LNCaP clone FGC (cell line): ENCODE data around the gene ARHGEF4.

Experiments
- DNase-seq: peaks from one replicate; pipeline ENCODE4 v3.0.0-alpha.2; 2011; ENCODE audit warnings: low read depth
- H3K4me3 ChIP-seq: 2 replicates; pipeline ENCODE4 v1.5.1; 2011; ENCODE audit warnings: mild to moderate bottlenecking, low read depth, low read length, control low read depth
- CTCF ChIP-seq: IDR thresholded peaks from 2 replicates; pipeline ENCODE4 v1.5.1; 2012; ENCODE audit warnings: mild to moderate bottlenecking; ENCODE audit not compliant: control insufficient read depth, insufficient read depth; ENCODE audit errors: extremely low read depth

ARHGEF4 gene

GRCh38 chr2:131093006-131093695, 256.4 kb downstream of the ARHGEF4 start, which contains the start of gene FAM168B:
Gene FAM168B, minus strand, starts transcription at chr2:131093460. Its CDS starts 10,814 bp downstream, at chr2:131082646.
- DNase-seq: peak; percentile 52
- TF ChIP-seq CTCF: no peak

GRCh38 chr2:131093696-131094462, 257.2 kb downstream of the ARHGEF4 start:
- no peak for TF ChIP-seq CTCF
- DNase-seq: no peak
- H3K4me3 ChIP-seq: peak overlapping the region; percentile 89

More at GRCh38 chr2:131093006-131093695, 256.4 kb downstream of the ARHGEF4 start, which contains the start of gene FAM168B:
- peak within 1 kb of the TSS; percentile 89 for H3K4me3 ChIP-seq

GRCh38 chr2:131094463-131095281, 258.0 kb downstream of the ARHGEF4 start:
- DNase-seq: no peak
- TF ChIP-seq CTCF: no peak
- H3K4me3 ChIP-seq: peak overlapping the region; percentile 89
